Measurements from ENCODE around the gene NPR1.

Gene NPR1

GRCh38 chr1:153727463-153728304, 49.2 kb downstream of the NPR1 start, which contains the start of gene INTS3:
INTS3 (plus strand) TSS chr1:153728050; CDS start chr1:153728635, 585 bp downstream.
- DNase-seq (ENCODE audit: low read depth): peak; percentile 99

- DNase-seq (ENCODE audit: low read depth): no peak
These were observed 50.0 kb downstream of the NPR1 start for GRCh38 chr1:153728305-153729066.

GRCh38 chr1:153730468-153730988, 52.0 kb downstream of the NPR1 start:
- no peak for DNase-seq (ENCODE audit: low read depth)

DNA sequence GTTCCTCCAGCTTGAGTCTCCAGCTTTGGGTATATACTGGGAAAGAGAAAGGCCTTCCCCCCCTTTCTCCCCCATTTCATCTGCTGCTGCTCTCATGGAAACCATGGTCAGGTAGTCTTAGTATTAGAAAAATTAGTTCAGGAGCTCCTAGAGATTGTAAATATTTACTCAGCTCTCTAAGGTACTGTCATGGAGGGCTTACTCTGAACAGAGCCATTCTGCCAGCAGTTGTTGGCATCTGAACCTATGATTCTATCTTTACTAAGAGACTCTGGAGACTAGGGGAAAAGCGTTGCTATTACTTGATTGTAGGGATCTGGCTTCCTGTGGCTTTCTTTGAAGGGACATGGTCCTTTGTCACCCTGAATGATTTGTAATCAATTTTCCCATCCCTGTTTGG, 55.5 kb downstream of the NPR1 start:
- no peak for DNase-seq (ENCODE audit: low read depth)

DNA sequence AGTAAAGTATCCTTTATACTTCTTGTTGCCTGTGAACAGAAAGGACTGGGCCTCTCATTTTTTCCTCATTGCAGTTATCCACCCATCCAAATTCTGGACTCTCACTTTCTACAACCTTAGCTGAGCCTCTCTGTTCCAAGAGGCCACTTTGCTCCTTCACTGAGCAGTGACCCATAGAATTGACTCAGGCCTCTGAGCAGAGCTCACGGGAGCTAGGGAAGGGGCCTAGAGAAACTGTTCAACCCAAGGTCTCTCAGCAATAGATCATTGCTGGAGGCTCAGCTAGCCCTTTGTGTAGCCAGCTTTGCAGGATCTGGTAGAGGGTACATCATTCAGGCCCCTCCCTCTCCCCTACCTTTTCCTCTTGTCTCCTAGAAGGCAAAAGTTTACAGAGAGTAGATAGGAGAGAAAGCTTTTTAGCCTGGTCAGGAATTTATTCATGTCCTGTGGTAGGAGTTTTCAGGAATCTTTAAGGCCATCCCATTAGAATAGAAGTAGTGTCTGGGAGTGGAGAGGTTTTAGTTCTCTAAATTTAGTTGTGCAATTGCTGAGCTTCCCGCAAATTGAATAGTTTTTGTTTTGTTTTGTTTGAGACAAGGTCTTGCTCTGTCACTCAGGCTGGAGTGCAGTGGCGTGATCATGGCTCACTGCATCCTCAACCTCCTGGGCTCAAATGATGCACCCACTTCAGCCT, 56.1 kb downstream of the NPR1 start:
- DNase-seq (ENCODE audit: low read depth): no peak

- no peak for DNase-seq (ENCODE audit: low read depth)
These were observed 56.6 kb downstream of the NPR1 start for GRCh38 chr1:153735090-153735420.

- no peak for DNase-seq (ENCODE audit: low read depth)
These were observed 63.5 kb downstream of the NPR1 start for GRCh38 chr1:153741986-153742385.

GRCh38 chr1:153742411-153743142, 64.1 kb downstream of the NPR1 start:
- DNase-seq (ENCODE audit: low read depth): no peak

All from activated T-cell treated with anti-CD3 and anti-CD28 coated beads for 24 hours (primary cell).